ACC112 (cell line): Measurements from ENCODE around the gene EYA4.

ENCODE experiments used
- H2AFZ ChIP-seq: fragments of 200-600 bp; sonication (generic); one replicate; pipeline ENCODE4 v1.6.0; 2017; ENCODE audit warnings: antibody characterized with exemption, low read length; ENCODE audit not compliant: unreplicated experiment
- H3K27ac ChIP-seq: fragments of 200-600 bp; sonication (generic); 2 replicates; pipeline ENCODE4 v1.5.1; 2014; ENCODE audit warnings: low read depth, mild to moderate bottlenecking, antibody characterized with exemption, low read length, moderate library complexity
- H3K27me3 ChIP-seq: fragments of 200-600 bp; sonication (generic); 2 replicates; pipeline ENCODE4 v1.6.1; 2014; ENCODE audit warnings: mild to moderate bottlenecking, antibody characterized with exemption, low read length, moderate library complexity, mixed read lengths; ENCODE audit not compliant: insufficient read depth
- H3K36me3 ChIP-seq: fragments of 200-600 bp; sonication (generic); 2 replicates; pipeline ENCODE4 v1.6.1; 2016; ENCODE audit warnings: mild to moderate bottlenecking, antibody characterized with exemption, low read length, moderate library complexity, mixed read lengths; ENCODE audit not compliant: insufficient read depth
- H3K4me1 ChIP-seq: fragments of 200-600 bp; sonication (generic); one replicate; pipeline ENCODE4 v1.6.1; 2016; ENCODE audit warnings: low read length, mixed read lengths; ENCODE audit not compliant: insufficient read depth, unreplicated experiment, control insufficient read depth
- H3K4me3 ChIP-seq: fragments of 200-600 bp; sonication (generic); 2 replicates; pipeline ENCODE4 v1.5.1; 2014; ENCODE audit warnings: mild to moderate bottlenecking, low read depth, low read length
- H3K79me2 ChIP-seq: fragments of 200-600 bp; sonication (generic); one replicate; pipeline ENCODE4 v1.6.0; 2016; ENCODE audit warnings: low read length; ENCODE audit not compliant: control insufficient read depth, unreplicated experiment, insufficient read depth

Gene EYA4

DNA sequence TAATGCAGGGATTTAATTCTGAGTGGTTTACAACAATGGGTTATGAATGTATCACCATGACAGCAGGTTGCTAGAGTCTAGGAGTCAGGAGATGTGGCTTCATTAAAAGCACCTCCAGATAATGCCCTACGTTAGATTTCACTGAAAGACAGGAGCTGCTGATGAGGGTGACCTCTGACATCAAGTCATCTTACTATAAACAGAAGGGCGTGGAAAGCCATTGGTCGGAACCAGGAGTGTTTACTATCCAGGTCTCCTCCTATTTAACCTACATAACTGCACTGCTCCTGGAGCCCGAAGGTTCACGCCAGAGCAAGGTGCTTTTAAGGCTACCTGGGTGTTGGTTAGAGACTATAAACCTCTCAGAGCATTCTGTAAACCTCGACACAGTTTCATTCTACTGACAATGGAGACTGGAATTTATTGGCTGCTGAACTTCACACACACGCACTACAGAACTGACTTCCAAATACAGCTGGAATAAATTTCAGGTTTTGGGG lies 128.7 kb downstream of the EYA4 start:
- Histone ChIP-seq H3K4me1 (peaks cover 6% of the 10 kb centered on the region), H3K79me2 (no peaks in the 10 kb centered on the region), H3K27ac (no peak overlapping the region), H3K27me3 (no peaks in the 10 kb centered on the region), H3K36me3 (no peaks in the 10 kb centered on the region), H2AFZ (no peak overlapping the region), H3K4me3 (peak overlapping the region; percentile 62)

DNA sequence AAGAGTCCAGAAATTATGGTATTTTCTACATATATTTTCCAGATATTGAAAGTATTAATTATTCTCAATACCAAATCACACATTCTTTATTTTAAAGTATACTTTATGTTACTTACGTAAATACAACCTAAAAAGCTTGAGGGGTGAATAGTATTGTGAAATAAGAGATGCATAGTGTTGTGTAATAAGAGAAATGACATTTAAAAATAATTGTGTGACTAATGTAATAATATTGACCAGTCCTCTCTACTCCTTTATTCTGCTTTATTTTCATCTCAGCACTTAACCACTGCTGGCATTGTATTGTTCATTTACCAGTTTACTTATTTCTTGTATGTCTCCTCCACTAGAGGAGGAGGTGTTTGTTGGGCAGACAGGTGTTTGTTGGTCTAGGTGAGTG lies 135.6 kb downstream of the EYA4 start:
- Histone ChIP-seq H3K4me3 (no peak overlapping the region), H3K4me1 (no peaks in the 10 kb centered on the region), H3K79me2 (no peaks in the 10 kb centered on the region), H3K27me3 (no peaks in the 10 kb centered on the region), H2AFZ (no peak overlapping the region), H3K36me3 (no peaks in the 10 kb centered on the region), H3K27ac (no peak overlapping the region)

DNA sequence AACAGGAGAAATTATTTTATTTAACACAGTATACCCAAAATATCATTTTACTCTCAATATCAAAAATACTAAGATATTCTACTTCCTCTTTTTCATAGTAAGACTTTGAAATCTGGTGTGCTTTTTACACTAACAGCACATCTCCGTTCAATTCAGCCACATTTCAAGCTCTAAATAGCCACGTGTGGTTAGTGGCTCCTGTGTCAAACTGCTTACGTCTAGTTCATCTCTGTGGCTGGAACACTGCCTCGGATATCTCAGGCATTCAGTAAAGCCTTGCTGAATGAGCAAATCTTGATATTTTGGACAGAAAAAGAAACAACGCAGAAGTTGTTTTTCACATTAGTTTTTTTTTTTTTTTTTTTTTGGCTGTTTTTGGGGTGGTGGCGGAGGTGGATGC lies 136.1 kb downstream of the EYA4 start:
- Histone ChIP-seq H3K27me3 (no peaks in the 10 kb centered on the region), H3K36me3 (no peaks in the 10 kb centered on the region), H3K79me2 (no peaks in the 10 kb centered on the region), H3K4me1 (no peaks in the 10 kb centered on the region), H3K27ac (no peak overlapping the region), H2AFZ (no peak overlapping the region), H3K4me3 (no peak overlapping the region)

DNA sequence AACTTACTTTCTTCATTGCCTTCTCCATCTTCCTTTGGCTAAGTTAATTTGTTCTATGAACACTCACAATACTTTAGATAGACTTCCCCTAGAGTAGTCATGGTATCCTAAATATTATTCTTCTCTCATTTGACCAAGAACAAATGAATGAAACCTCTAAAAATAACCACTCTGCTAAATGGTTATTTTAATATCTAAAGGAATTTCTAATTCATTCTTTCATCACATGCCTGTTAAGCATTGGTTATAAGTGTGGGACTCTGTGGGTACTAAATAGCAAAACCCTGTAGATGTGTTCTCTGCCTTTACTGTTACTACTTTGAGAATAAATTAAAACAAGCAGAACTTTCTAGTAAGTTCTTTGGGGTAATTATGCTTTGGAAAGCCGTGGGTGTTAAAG lies 138.9 kb downstream of the EYA4 start:
- H3K27ac ChIP-seq, result no peak overlapping the region
- no peak overlapping the region for H3K4me3 ChIP-seq
- no peaks in the 10 kb centered on the region for H3K27me3 ChIP-seq
- no peak overlapping the region for H2AFZ ChIP-seq
- H3K36me3 ChIP-seq, result no peaks in the 10 kb centered on the region
- H3K79me2 ChIP-seq, result no peaks in the 10 kb centered on the region
- no peaks in the 10 kb centered on the region for H3K4me1 ChIP-seq

DNA sequence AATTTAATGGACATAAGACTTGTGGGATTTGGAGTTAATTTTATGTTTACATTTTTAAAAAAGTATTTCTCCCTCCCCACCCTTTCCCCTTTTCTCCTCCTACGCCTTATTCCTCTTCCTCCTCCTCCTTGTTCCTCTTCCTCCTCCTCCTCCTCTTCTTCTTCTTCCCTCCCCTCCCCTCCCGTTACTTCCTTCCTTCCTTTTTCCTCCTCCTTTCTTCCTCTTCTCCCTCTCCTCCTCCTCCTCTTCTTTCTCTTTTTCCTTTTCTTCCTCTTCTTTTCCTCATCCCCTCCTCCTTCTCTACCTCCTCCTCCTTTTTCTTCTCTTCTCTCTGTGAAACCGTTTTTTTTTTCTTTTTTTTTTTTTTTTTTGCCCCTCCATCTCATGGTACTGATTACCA lies 139.6 kb downstream of the EYA4 start:
- H2AFZ ChIP-seq, result no peak overlapping the region
- H3K36me3 ChIP-seq, result no peaks in the 10 kb centered on the region
- H3K27ac ChIP-seq, result no peak overlapping the region
- no peaks in the 10 kb centered on the region for H3K79me2 ChIP-seq
- H3K27me3 ChIP-seq, result no peaks in the 10 kb centered on the region
- H3K4me3 ChIP-seq, result no peak overlapping the region
- no peaks in the 10 kb centered on the region for H3K4me1 ChIP-seq

DNA sequence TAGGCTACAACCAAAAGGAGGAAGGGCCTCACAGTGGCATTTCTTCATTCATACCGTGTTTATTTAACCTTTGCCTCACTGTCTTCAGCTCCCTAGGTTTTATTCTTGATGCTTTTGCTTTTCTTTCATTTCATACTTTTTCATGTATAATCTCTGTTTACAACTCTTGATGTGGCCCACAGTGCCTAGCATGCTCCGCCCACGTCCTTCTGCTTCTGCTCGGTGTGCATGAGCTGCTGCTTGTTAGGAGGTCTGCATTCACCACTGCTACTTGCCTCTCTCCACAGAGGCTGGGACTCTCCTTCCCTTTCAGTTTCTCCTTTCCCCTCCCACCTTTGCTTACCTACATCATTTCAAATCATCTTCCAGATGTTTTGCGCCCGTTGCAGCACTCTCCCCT lies 147.6 kb downstream of the EYA4 start:
- Histone ChIP-seq H3K36me3 (no peaks in the 10 kb centered on the region), H3K27ac (no peak overlapping the region), H3K27me3 (no peaks in the 10 kb centered on the region), H3K79me2 (no peaks in the 10 kb centered on the region), H3K4me3 (no peak overlapping the region), H2AFZ (no peak overlapping the region), H3K4me1 (no peaks in the 10 kb centered on the region)

DNA sequence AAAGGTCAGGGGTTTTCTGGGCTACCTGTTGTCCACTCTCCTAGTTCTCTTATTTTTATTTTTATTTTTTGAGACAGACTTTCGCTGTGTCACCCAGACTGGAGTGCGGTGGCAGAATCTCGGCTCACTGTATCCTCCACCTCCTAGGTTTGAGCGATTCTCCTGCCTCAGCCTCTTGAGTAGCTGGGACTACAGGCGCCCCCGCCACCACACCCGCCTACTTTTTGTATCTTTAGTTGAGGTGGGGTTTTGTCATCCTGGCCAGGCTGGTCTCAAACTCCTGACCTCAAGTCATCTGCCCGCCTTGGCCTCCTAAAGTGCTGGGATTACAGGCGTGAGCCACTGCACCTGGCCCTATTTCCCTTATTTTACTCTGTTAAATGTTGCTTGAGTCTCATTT lies 149.0 kb downstream of the EYA4 start:
- Histone ChIP-seq H3K36me3 (no peaks in the 10 kb centered on the region), H3K4me3 (no peak overlapping the region), H3K27ac (no peak overlapping the region), H3K79me2 (no peaks in the 10 kb centered on the region), H2AFZ (no peak overlapping the region), H3K27me3 (no peaks in the 10 kb centered on the region), H3K4me1 (no peaks in the 10 kb centered on the region)

DNA sequence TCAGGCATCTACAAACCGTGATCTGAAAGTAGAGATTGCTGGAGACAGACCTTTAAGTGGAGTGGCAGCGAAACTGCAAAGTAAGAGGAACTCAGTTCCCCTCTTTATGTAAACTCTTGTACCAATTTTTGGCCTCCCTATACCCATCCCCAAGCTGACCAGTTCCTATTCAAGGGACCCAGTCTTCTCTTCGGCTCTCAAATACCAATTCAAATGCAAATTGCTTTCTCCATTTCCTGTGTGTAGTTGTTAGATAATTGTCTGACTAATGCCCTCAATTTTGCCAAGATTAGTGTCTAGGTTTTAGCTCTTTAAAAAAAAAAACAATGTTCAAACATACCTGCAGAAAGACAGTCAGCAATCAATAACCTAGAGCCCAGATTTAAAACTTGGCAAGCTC lies 150.9 kb downstream of the EYA4 start:
- Histone ChIP-seq H2AFZ (no peak overlapping the region), H3K4me3 (no peak overlapping the region), H3K27ac (no peak overlapping the region), H3K27me3 (no peaks in the 10 kb centered on the region), H3K4me1 (peaks cover 6% of the 10 kb centered on the region), H3K36me3 (no peaks in the 10 kb centered on the region), H3K79me2 (no peaks in the 10 kb centered on the region)

DNA sequence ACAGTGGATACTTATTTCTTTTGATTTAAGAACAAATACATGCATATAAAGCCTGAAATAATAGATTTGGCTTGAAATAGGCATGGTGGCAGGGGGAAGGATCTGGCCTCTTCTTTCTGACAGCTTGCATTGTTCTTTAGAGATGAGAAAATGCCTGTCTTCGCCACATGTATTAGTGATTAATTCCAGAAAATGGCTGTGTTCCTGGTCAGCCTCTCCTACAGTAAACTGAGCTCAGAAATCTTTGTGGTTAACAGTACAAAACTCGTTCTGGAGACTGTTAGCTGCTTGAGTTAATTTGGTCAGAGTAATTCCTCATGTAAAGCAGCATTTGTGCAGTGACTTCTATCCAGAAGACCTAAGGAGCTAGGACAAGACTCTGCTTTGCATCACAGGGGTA lies 151.5 kb downstream of the EYA4 start:
- peaks cover 6% of the 10 kb centered on the region for H3K4me1 ChIP-seq
- no peak overlapping the region for H3K27ac ChIP-seq
- no peak overlapping the region for H3K4me3 ChIP-seq
- H2AFZ ChIP-seq, result no peak overlapping the region
- H3K36me3 ChIP-seq, result no peaks in the 10 kb centered on the region
- H3K79me2 ChIP-seq, result no peaks in the 10 kb centered on the region
- H3K27me3 ChIP-seq, result no peaks in the 10 kb centered on the region

DNA sequence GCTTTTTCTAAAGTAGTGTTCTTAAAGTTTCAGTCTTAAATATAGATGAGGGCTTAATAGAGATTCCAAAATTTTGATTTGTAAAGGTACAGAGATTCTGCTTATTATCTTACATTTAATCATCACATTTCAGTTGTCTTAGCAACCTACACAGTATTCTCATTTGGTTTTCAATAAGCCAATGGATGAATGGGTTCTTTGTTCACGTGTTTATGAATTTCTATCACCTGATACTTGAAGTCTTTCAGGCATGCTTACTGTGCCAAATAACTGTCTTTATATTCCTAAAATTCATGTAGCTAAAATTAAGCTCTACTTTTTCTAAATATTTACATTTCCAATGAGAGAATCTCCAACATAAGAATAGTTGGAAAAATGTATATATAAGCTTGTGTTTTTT lies 152.7 kb downstream of the EYA4 start:
- H3K4me3 ChIP-seq, result no peak overlapping the region
- no peak overlapping the region for H2AFZ ChIP-seq
- H3K36me3 ChIP-seq, result no peaks in the 10 kb centered on the region
- H3K4me1 ChIP-seq, result peaks cover 6% of the 10 kb centered on the region
- H3K27ac ChIP-seq, result no peak overlapping the region
- H3K79me2 ChIP-seq, result no peaks in the 10 kb centered on the region
- H3K27me3 ChIP-seq, result no peaks in the 10 kb centered on the region

DNA sequence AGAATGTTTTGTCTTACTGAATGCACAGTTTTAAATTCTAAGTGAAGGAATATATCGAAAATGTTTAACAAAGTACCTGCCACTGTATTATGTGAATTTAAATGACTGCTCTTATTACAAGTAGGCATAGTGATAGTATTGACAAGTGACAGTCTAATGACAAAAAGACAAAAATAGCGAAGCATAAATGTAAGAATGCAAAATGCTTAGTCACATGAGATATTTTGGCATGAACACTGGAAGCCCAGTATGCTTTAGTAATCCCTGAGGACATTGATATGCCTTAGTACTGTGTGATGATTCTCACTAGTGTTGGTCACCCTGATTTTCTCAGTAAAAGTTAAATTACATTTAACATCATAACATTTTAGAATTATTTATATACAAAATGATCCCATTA lies 153.5 kb downstream of the EYA4 start:
- H3K4me1 ChIP-seq, result peaks cover 6% of the 10 kb centered on the region
- H3K79me2 ChIP-seq, result no peaks in the 10 kb centered on the region
- no peaks in the 10 kb centered on the region for H3K36me3 ChIP-seq
- no peak overlapping the region for H2AFZ ChIP-seq
- H3K27me3 ChIP-seq, result no peaks in the 10 kb centered on the region
- no peak overlapping the region for H3K4me3 ChIP-seq
- no peak overlapping the region for H3K27ac ChIP-seq
